ENCODE measurements around the gene CIBAR2.
"Not testable (repeated sequence)": the region's sequence is repeated elsewhere in the genome, so short reads cannot be mapped to it uniquely, and the experiment has no call there.

The CIBAR2 gene

GRCh38 chr16:85056211-85056748 is 56.0 kb downstream of the CIBAR2 start:
- no peak for DNase-seq

GRCh38 chr16:85055493-85056210 is 56.6 kb downstream of the CIBAR2 start:
- DNase-seq: peak; percentile 35

DNA sequence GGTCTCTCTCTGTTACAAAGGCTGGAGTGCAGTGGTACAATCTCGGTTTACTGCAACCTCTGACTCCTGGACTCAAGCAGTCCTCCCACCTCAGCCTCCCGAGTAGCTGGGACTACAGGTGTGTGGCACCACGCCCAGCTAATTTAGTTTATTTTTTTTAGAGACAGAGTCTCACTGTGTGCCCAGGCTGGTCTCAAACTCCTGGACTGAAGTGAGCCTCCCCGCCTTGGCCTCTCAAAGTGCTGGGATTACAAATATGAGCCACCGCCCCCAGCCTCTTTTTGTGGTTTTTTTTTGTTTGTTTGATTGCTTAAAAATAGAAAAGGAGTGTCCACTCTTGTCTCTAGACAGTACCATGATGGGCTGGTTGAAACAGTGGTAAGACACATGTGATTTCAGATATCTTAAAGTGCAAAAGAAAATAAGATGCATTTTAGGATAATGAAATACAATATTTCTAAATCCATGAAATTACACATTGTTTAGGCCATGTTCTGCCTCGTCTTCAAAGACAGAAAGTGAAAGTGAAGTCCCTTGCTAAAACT is 57.3 kb downstream of the CIBAR2 start:
- DNase-seq: no peak

DNA sequence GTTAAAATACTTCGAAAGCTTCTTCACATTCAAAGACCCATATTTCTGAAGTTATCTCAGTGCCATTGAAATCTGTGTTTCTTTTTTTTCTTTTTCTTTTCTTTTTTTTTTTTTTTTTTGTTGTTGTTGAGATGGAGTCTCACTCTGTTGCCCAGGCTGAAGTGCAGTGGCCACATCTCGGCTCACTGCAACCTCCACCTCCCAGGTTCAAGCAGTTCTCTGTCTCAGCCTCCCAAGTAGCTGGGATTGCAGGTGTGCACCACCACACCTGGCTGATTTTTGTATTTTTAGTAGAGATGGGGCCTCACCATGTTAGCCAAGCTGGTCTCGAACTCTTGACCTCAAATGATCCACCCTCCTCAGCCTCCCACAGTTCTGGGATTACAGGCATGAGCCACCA is 58.0 kb downstream of the CIBAR2 start:
- not testable (repeated sequence) for DNase-seq

GRCh38 chr16:85052536-85052935 is 59.7 kb downstream of the CIBAR2 start:
- no peak for DNase-seq

DNA sequence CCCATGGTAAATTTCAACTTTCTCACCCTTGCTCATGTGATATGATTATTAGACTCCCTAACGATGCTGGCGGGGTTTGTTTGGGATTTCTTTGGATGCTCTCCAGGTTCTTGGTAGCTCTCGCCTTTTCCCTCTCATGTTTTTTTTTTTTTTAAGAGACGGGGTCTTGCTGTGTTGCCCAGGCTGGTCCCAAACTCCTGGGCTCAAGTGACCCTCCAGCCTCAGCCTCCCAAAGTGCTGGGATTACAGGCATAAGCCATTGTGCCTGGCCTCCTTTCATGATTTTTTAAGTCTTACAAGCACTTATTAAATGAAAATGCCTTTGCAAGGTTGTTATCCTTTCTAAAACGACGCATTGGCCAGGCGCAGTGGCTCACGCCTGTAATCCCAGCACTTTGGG is 60.6 kb downstream of the CIBAR2 start:
- DNase-seq: no peak

GRCh38 chr16:85051067-85051581 is 61.1 kb downstream of the CIBAR2 start:
- no peak for DNase-seq

GRCh38 chr16:85049706-85050305 is 62.5 kb downstream of the CIBAR2 start:
- no peak for DNase-seq

- no peak for DNase-seq
Observed at GRCh38 chr16:85048921-85049562, 63.2 kb downstream of the CIBAR2 start.

Measured in activated T-cell treated with anti-CD3 and anti-CD28 coated beads for 4 hours (primary cell).